Neural cell (in vitro differentiated cells): ENCODE measurements around the gene RIC1. TPM values are rescaled to one million over a fixed set of nuclear protein-coding genes. Genes with fewer than 3 reads are reported as not detected.

Source experiments
- H2AFZ ChIP-seq: fragments of 200-600, 300-800 bp; sonication (generic), shearing (Covaris generic); 2 replicates; pipeline ENCODE4 v1.6.0; 2014; ENCODE audit warnings: low read depth, mild to moderate bottlenecking, antibody characterized with exemption, low read length, moderate library complexity
- H3F3A ChIP-seq: fragments of 200-600 bp; shearing (Covaris generic); 2 replicates; pipeline ENCODE4 v1.6.1; 2016; ENCODE audit warnings: mild to moderate bottlenecking, moderate library complexity, mixed read lengths, antibody characterized with exemption, low read length; ENCODE audit not compliant: insufficient read depth, poor library complexity, severe bottlenecking
- H3K27ac ChIP-seq: fragments of 200-600, 300-800 bp; sonication (generic), shearing (Covaris generic); 2 replicates; pipeline ENCODE4 v1.5.1; 2014; ENCODE audit warnings: mild to moderate bottlenecking, low read length, moderate library complexity
- H3K27me3 ChIP-seq: fragments of 300-800, 200-600 bp; sonication (generic), shearing (Covaris generic); 2 replicates; pipeline ENCODE4 v1.6.0; 2014; ENCODE audit warnings: mild to moderate bottlenecking, low read depth, low read length, moderate library complexity; ENCODE audit not compliant: insufficient read depth
- H3K36me3 ChIP-seq: fragments of 300-800, 200-600 bp; sonication (generic), shearing (Covaris generic); 2 replicates; pipeline ENCODE4 v1.5.1; 2014; ENCODE audit warnings: mild to moderate bottlenecking, antibody characterized with exemption, low read length, moderate library complexity; ENCODE audit not compliant: insufficient read depth
- H3K4me2 ChIP-seq: fragments of 300-800, 200-600 bp; sonication (generic), shearing (Covaris generic); 2 replicates; pipeline ENCODE4 v1.6.0; 2014; ENCODE audit warnings: mild to moderate bottlenecking, low read length
- H3K4me3 ChIP-seq: fragments of 300-800, 200-600 bp; sonication (generic), shearing (Covaris generic); 2 replicates; pipeline ENCODE4 v1.5.1; 2014; ENCODE audit warnings: mild to moderate bottlenecking, low read length, moderate library complexity
- H3K79me2 ChIP-seq: fragments of 200-600 bp; shearing (Covaris generic); replicated peaks from 2 replicates; pipeline ENCODE4 v1.6.0; 2014; ENCODE audit warnings: mild to moderate bottlenecking, low read length, moderate library complexity; ENCODE audit not compliant: insufficient read depth
- H3K9ac ChIP-seq: fragments of 300-800, 200-600 bp; sonication (generic), shearing (Covaris generic); 2 replicates; pipeline ENCODE4 v1.6.1; 2016; ENCODE audit warnings: mild to moderate bottlenecking, low read length, mixed read lengths
- H3K9me2 ChIP-seq: fragments of 200-600 bp; shearing (Covaris generic); 2 replicates; pipeline ENCODE4 v1.6.1; 2016; ENCODE audit warnings: mild to moderate bottlenecking, low read length, mixed read lengths; ENCODE audit not compliant: insufficient read depth
- H3K9me3 ChIP-seq: fragments of 200-600, 300-800 bp; sonication (generic), shearing (Covaris generic); 2 replicates; pipeline ENCODE4 v1.6.1; 2016; ENCODE audit warnings: mild to moderate bottlenecking, mixed run types, low read length, moderate library complexity, mixed read lengths
- H4K20me1 ChIP-seq: fragments of 200-600 bp; shearing (Covaris generic); 2 replicates; pipeline ENCODE4 v1.6.1; 2016; ENCODE audit warnings: mild to moderate bottlenecking, mixed run types; ENCODE audit not compliant: insufficient read depth
- CTCF ChIP-seq: fragments of 450-650 bp; IDR thresholded peaks from 2 replicates; pipeline ENCODE4 v1.5.1; 2014; ENCODE audit warnings: antibody characterized with exemption, mild to moderate bottlenecking, moderate library complexity; ENCODE audit not compliant: poor library complexity, severe bottlenecking
- EP300 ChIP-seq: fragments of 450-650 bp; conservative IDR thresholded peaks from 2 replicates; pipeline ENCODE4 v1.6.1; 2014; ENCODE audit warnings: antibody characterized with exemption, mild to moderate bottlenecking, moderate library complexity; ENCODE audit not compliant: poor library complexity, severe bottlenecking
- EZH2 ChIP-seq: fragments of 200-600, 300-800 bp; shearing (Covaris generic), sonication (generic); IDR thresholded peaks from 2 replicates; pipeline ENCODE4 v1.6.1; 2014; ENCODE audit warnings: antibody characterized with exemption, low read length, borderline replicate concordance, mild to moderate bottlenecking; ENCODE audit not compliant: insufficient read depth, poor library complexity, severe bottlenecking
- MXI1 ChIP-seq: fragments of 450-650 bp; conservative IDR thresholded peaks from 2 replicates; pipeline ENCODE4 v1.6.1; 2014; ENCODE audit warnings: antibody characterized with exemption, mild to moderate bottlenecking; ENCODE audit not compliant: poor library complexity, severe bottlenecking
- POLR2AphosphoS5 ChIP-seq: IDR thresholded peaks from 2 replicates; pipeline ENCODE4 v1.6.1; 2012
- RAD21 ChIP-seq: fragments of 450-650 bp; conservative IDR thresholded peaks from 2 replicates; pipeline ENCODE4 v1.6.1; 2014; ENCODE audit warnings: antibody characterized with exemption, mild to moderate bottlenecking, moderate library complexity
- REST ChIP-seq: IDR thresholded peaks from 2 replicates; pipeline ENCODE4 v1.6.1; 2012; ENCODE audit warnings: borderline replicate concordance
- SMC3 ChIP-seq: fragments of 450-650 bp; conservative IDR thresholded peaks from 2 replicates; pipeline ENCODE4 v1.6.1; 2014; ENCODE audit warnings: antibody characterized with exemption, mild to moderate bottlenecking, moderate library complexity; ENCODE audit not compliant: poor library complexity
- TAF1 ChIP-seq: IDR thresholded peaks from 2 replicates; pipeline ENCODE4 v1.6.1; 2012; ENCODE audit warnings: low read depth
- polyA plus RNA-seq: library from polyadenylated mRNA; depleted of rRNA; stranded (reverse); fragments of >200 nt; gene quantifications from 2 replicates; pipeline ENCODE4 v1.2.3, GENCODE V29; 2014

Gene RIC1
- polyA plus RNA-seq, 1 donor from 2014 or later: 9.9 TPM

GRCh38 chr9:5800969-5801738 is 172.2 kb downstream of the RIC1 start:
- Histone ChIP-seq H3K4me2 (no peak overlapping the region), H3K27me3 (no peaks in the 10 kb centered on the region), H4K20me1 (no peaks in the 10 kb centered on the region), H3K9me2 (no peaks in the 10 kb centered on the region), H3K9me3 (no peaks in the 10 kb centered on the region), H3K4me3 (no peak overlapping the region), H2AFZ (no peak overlapping the region), H3K79me2 (no peaks in the 10 kb centered on the region), H3K9ac (no peak overlapping the region), H3K36me3 (no peaks in the 10 kb centered on the region), H3F3A (no peaks in the 10 kb centered on the region), H3K27ac (no peak overlapping the region)
- TF ChIP-seq MXI1 (no peak), REST (no peak), CTCF (no peak), RAD21 (no peak), POLR2AphosphoS5 (no peak), TAF1 (no peak), SMC3 (no peak), EP300 (no peak), EZH2 (no peak)

GRCh38 chr9:5801739-5802113 is 172.8 kb downstream of the RIC1 start:
- Histone ChIP-seq H3K4me2 (no peak overlapping the region), H3K27me3 (no peaks in the 10 kb centered on the region), H3K36me3 (no peaks in the 10 kb centered on the region), H3K4me3 (no peak overlapping the region), H4K20me1 (no peaks in the 10 kb centered on the region), H3K79me2 (no peaks in the 10 kb centered on the region), H3K9me3 (no peaks in the 10 kb centered on the region), H3K27ac (no peak overlapping the region), H3F3A (no peaks in the 10 kb centered on the region), H3K9me2 (no peaks in the 10 kb centered on the region), H3K9ac (no peak overlapping the region), H2AFZ (no peak overlapping the region)
- no peak for TF ChIP-seq MXI1
- no peak for TF ChIP-seq TAF1
- no peak for TF ChIP-seq EP300
- TF ChIP-seq REST: no peak
- TF ChIP-seq EZH2: no peak
- no peak for TF ChIP-seq RAD21
